NB4 (cell line): Measurements from ENCODE around the gene TGFBR3L.

Source experiments
- CTCF ChIP-seq: IDR thresholded peaks from one replicate; pipeline ENCODE4 v1.5.1; 2012; ENCODE audit warnings: low read depth, low read length
- MYC ChIP-seq: IDR thresholded peaks from 2 replicates; pipeline ENCODE4 v1.6.1; 2011; ENCODE audit warnings: low read depth, low read length
- POLR2A ChIP-seq: IDR thresholded peaks from 2 replicates; pipeline ENCODE4 v1.6.1; 2011; ENCODE audit warnings: mild to moderate bottlenecking; ENCODE audit not compliant: insufficient read length; ENCODE audit errors: extremely low read depth

- TF ChIP-seq CTCF = no peak
- TF ChIP-seq POLR2A = no peak
- no peak for TF ChIP-seq MYC
Measured at GRCh38 chr19:7940841-7941240, 26.2 kb downstream of the TGFBR3L start.
